ENCODE results near the gene VAV2. TPM values are rescaled to one million over a fixed set of nuclear protein-coding genes. Genes with fewer than 3 reads are reported as not detected.

The VAV2 gene
- total RNA-seq, 1 donor from 2014 or later: 61.9 TPM

DNA sequence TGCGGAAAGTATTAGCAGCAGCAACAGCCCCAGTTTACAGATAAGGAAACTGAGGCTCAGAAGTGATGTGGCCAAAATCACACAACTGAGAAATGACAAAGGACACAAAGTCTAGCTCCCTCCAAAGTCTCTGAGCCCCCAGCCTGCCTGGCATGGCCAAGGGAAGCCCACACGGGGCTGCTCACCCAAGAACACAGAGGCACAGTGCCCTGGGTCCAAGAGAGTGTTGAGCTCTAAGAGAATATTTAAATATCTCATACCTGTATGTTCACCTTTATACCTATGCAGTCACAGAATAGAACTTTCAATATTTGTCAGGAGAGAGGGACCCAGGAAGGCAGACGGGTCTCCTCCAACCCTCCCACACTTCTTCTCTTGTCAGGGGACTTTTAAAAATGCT lies 16.6 kb downstream of the VAV2 start:
- Mint-ChIP-seq H3K27ac (no peak overlapping the region), H3K4me1 (peaks cover 48% of the 10 kb centered on the region), H3K4me3 (no peak overlapping the region), H3K27me3 (ENCODE audit: low read depth) (no peaks in the 10 kb centered on the region), H3K9me3 (no peaks in the 10 kb centered on the region), H3K36me3 (no peaks in the 10 kb centered on the region)
- TF ChIP-seq, protein P1, sequence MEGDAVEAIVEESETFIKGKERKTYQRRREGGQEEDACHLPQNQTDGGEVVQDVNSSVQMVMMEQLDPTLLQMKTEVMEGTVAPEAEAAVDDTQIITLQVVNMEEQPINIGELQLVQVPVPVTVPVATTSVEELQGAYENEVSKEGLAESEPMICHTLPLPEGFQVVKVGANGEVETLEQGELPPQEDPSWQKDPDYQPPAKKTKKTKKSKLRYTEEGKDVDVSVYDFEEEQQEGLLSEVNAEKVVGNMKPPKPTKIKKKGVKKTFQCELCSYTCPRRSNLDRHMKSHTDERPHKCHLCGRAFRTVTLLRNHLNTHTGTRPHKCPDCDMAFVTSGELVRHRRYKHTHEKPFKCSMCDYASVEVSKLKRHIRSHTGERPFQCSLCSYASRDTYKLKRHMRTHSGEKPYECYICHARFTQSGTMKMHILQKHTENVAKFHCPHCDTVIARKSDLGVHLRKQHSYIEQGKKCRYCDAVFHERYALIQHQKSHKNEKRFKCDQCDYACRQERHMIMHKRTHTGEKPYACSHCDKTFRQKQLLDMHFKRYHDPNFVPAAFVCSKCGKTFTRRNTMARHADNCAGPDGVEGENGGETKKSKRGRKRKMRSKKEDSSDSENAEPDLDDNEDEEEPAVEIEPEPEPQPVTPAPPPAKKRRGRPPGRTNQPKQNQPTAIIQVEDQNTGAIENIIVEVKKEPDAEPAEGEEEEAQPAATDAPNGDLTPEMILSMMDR (IDR thresholded peaks at IDR 0.05; ENCODE audit: unreplicated experiment): no peak
- DNase-seq (ENCODE audit: low spot score in 2 of 2, unreplicated experiment in 2 of 2): no peak

DNA sequence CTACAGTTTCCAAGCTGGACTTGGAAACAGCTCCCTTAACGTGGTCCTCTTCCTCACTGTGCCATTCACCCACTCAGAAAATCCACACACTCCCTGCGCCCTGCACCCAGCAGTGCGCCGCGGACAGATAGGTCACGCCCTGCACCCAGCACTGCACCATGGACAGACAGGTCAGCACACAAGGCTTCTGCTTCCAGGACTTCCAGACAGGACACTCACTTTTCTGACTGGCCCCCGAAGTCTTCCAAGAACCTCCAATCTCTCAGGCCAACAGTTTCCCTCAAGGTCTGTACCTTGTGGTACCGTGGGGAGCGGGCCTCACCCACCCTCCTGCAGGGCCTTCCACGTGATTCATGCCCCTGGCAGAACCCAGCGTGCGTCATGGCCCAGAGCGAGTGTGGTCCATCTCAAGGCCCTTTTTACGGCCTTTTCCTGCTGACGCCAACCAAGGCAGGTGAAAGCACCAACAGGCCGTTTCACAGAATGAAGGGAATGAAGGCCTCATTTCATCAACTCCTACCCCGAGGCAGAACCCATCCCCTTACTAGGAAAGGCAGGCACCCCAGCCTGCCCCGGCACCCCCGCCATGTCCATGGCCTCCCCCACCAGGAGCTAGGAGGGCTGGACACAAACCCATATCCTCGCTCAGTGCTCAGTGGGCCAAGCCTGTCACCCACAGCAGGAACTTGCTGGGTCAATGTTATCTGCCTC lies 17.3 kb downstream of the VAV2 start:
- H3K27ac Mint-ChIP-seq: no peak overlapping the region
- no peak overlapping the region for H3K4me3 Mint-ChIP-seq
- no peak for DNase-seq (ENCODE audit: low spot score in 2 of 2, unreplicated experiment in 2 of 2)
- peaks cover 43% of the 10 kb centered on the region for H3K4me1 Mint-ChIP-seq
- H3K9me3 Mint-ChIP-seq: no peaks in the 10 kb centered on the region
- no peaks in the 10 kb centered on the region for H3K27me3 Mint-ChIP-seq (ENCODE audit: low read depth)
- TF ChIP-seq, protein P1 (IDR thresholded peaks at IDR 0.05; ENCODE audit: unreplicated experiment): no peak
- no peaks in the 10 kb centered on the region for H3K36me3 Mint-ChIP-seq

DNA sequence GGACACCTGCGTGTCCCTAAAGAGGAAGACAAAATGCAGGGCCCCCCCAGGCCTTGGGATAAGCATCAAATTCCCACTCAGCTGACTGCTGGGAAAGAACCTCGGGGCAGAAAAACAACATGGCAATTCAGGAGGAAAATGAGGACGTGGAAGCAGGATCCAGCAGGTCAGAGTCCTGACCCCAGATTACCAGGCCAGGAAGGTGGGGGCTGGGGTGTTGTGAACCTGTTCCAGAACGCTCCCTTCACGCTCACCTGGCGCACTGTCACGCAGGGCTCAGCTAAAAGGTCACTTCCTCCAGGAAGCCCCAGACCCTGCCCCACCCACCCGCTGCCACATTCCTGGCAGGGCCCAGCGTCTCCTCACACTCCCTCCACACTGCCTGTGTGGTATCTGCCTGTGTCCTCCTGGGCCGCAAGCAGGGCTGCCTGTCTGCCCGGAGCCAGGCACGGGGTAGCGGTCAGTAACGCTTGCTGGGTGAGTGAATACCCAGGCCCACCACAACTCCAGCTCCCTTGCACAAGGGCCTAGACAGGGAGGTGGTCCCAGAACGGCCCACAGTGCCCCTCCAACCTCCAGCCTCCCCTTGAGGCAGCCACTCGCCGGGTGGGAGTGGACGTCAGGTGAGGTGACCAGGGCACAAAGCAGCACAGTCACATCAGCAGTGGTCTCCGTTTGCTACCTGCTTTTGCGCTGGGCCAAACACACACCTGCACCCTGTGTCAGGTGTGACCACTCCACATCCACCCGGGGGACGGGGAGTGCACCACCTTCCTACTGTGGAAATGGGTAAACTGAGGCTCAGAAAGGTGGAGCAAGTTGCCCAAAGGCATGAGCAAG lies 18.1 kb downstream of the VAV2 start:
- no peak overlapping the region for H3K27ac Mint-ChIP-seq
- no peaks in the 10 kb centered on the region for H3K9me3 Mint-ChIP-seq
- TF ChIP-seq, protein P1 (IDR thresholded peaks at IDR 0.05; ENCODE audit: unreplicated experiment): no peak
- no peak for DNase-seq (ENCODE audit: low spot score in 2 of 2, unreplicated experiment in 2 of 2)
- H3K27me3 Mint-ChIP-seq (ENCODE audit: low read depth): no peaks in the 10 kb centered on the region
- no peak overlapping the region for H3K4me3 Mint-ChIP-seq
- H3K4me1 Mint-ChIP-seq: peaks cover 42% of the 10 kb centered on the region
- no peaks in the 10 kb centered on the region for H3K36me3 Mint-ChIP-seq

DNA sequence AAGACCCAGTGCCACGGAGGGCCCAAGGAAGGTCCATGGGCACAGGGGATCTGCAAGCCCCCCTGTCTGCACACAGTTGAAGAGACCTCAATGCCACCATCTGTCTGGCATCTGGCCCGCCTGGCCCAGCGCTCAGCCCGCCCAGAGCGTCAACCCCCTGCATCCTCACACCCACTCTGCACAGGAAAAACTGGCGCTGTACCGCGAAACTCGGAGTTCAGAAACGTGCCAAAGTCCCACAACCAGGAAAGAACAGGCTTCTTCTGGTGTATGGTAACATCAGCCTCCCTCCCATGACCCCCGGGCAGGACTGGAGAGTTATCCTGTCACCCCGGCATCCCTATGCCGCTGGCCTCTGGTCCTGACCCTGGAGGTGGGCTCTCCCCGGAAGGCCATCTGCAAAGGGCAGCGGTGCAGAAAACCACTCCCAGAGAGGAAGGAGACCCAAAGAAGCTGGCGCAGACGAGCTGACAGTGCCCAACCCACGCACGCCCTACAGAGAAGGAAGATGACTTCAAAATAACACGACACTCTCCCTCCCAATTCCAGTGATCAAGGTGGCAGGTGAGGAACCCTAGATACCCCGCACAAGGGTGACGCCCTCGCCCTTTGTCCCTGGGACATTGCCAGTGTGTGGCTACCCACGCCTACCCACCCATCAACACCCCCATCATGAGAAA lies 18.9 kb downstream of the VAV2 start:
- H3K4me1 Mint-ChIP-seq: peaks cover 42% of the 10 kb centered on the region
- no peak for DNase-seq (ENCODE audit: low spot score in 2 of 2, unreplicated experiment in 2 of 2)
- no peak overlapping the region for H3K27ac Mint-ChIP-seq
- H3K36me3 Mint-ChIP-seq: no peaks in the 10 kb centered on the region
- TF ChIP-seq, protein P1 (IDR thresholded peaks at IDR 0.05; ENCODE audit: unreplicated experiment): no peak
- no peak overlapping the region for H3K4me3 Mint-ChIP-seq
- no peaks in the 10 kb centered on the region for H3K9me3 Mint-ChIP-seq
- no peaks in the 10 kb centered on the region for H3K27me3 Mint-ChIP-seq (ENCODE audit: low read depth)

DNA sequence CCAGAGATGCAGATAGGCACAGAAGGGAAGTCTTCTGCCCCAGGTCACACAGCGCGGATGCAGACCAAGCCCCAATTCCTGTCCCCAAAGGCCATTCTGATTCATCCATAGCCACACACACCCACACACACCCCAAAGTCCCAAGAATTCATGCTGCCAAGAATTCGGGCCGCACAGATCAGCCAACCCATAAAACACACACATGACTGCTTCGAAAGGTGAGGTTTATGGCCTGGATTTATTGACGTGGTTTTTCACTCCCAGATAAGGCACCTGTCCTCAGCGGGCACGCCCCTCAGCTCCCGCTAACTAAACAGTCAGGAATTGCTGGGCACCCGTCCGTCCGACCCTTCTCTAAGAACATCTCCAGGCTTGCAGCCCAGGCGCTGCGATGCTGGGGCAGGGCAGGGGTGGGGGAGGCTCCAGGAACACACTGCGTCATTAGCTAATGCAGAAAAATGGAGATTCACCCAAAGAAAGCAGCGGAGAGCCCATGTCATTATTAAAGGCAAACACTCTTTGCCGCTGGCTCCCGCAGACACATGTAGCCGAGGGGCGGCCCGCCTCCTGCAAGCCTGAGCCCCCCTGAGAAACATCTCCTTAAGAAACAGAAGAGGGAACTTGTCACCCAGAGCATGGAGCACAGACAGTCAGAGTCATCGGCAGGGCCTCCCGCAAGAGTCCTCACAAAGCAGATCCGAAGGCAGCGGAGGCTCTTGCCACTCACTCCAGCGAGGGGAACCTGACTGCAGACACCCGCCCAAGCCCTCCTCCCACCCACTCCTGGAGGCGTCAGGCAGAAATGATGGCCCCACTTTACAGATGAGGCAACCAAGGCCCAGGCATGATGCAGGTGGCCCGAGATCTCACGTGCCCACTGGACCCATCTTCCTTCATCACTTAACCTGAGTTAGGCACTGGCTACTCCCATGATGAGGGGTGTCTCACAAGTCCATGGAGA lies 19.9 kb downstream of the VAV2 start:
- TF ChIP-seq, protein P1 (IDR thresholded peaks at IDR 0.05; ENCODE audit: unreplicated experiment): no peak
- Mint-ChIP-seq H3K27me3 (ENCODE audit: low read depth) (no peaks in the 10 kb centered on the region), H3K4me1 (peaks cover 40% of the 10 kb centered on the region), H3K4me3 (no peak overlapping the region), H3K9me3 (peaks cover 1% of the 10 kb centered on the region), H3K36me3 (peaks cover 1% of the 10 kb centered on the region), H3K27ac (peak overlapping the region; percentile 56)
- DNase-seq (ENCODE audit: low spot score in 2 of 2, unreplicated experiment in 2 of 2): no peak

Data from mesothelial cell of epicardium (in vitro differentiated cells).